Measurements from ENCODE around the gene RBM33.

The RBM33 gene

DNA sequence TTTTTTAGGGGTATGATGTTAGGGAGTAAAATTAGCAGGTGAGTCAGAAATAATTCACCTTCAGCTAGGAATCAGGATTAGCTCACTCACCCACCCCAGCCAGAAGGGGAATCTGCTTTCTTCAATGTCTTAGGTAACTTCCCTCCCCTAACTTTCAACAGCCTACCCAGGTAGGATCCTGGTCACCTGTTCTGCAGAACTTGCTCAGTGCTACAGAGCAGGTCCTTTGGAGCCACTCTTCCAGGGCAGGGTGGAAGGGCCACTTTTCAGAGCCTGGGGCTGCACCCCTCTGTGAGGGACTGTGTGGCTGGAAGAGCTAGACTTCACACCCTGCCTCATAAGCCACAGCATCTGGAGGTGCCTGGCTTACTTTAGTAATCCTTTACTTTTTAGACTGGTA is 109.7 kb downstream of the RBM33 start:
- DNase-seq, result no peak

GRCh38 chr7:155755026-155755425 is 110.6 kb downstream of the RBM33 start:
- DNase-seq, result no peak

GRCh38 chr7:155756322-155756721 is 111.9 kb downstream of the RBM33 start:
- no peak for DNase-seq

DNA sequence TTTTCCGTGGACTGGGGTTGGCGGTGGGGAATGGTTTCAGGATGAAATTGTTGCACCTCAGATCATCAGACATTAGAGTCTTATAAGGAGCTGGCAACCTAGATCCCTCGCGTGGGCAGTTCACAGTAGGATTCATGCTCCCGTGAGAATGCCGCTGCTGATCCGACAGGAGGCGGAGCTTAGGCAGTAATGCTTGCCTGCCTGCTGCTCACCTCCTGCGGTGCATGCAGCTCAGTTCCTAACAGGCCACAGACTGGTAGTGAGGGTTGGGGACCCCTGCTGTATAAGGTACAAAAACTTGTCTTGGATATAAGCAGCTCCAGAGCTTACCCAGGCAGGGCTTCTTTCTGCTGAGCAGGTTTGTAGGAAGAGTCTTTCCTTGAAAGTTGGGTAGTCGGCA is 113.9 kb downstream of the RBM33 start:
- no peak for DNase-seq

GRCh38 chr7:155759740-155760430 is 115.4 kb downstream of the RBM33 start:
- no peak for DNase-seq

- no peak for DNase-seq
Measured at GRCh38 chr7:155761162-155761561, 116.7 kb downstream of the RBM33 start.

DNA sequence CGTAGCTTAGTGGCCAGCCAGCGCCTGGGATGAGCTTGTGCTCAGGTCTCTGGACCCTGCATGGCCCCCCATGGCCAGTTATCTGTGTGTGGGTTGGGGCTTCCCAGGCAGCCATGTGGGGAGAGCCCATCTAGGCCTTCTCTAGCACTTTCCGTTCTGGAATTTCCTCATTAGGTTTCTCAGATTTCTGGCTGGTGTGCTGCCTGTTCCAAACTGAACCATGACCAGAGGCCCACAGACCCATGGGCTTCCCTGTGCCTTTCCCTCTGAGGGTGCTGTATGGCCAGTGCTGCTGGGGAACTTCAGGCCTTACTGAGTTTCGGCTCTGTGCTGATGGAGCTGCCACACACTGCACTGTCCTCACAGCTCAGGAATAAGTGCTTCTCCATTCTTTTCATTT is 117.6 kb downstream of the RBM33 start:
- DNase-seq, result no peak

- DNase-seq, result no peak
Measured at GRCh38 chr7:155762655-155763054, 118.2 kb downstream of the RBM33 start.

GRCh38 chr7:155763122-155763521 is 118.7 kb downstream of the RBM33 start:
- DNase-seq, result no peak

- peak; percentile 53 for DNase-seq
Measured at GRCh38 chr7:155763691-155764437, 119.4 kb downstream of the RBM33 start.

DNA sequence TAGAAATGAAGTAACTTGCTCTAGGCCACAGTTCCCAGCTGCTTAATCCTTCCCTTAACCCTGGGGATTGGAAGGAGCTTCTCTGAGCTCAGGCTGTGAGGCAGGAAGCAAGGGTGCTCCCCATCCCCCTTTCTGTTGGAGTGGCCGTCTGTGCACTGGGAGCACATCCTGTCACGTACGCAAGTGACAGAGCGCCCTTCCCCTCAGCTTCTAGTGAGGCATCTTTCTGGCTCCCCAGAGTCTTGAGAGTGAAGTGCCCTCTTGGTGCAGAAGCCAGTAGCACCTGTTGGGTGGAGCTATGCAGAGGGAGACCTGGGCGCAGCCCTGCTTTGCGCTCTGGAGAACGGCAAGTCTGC is 120.0 kb downstream of the RBM33 start:
- peak; percentile 27 for DNase-seq

- DNase-seq, result no peak
Measured at GRCh38 chr7:155765458-155765857, 121.0 kb downstream of the RBM33 start.

GRCh38 chr7:155766386-155766785 is 121.9 kb downstream of the RBM33 start:
- no peak for DNase-seq

GRCh38 chr7:155766966-155767916 is 122.8 kb downstream of the RBM33 start:
- no peak for DNase-seq

DNA sequence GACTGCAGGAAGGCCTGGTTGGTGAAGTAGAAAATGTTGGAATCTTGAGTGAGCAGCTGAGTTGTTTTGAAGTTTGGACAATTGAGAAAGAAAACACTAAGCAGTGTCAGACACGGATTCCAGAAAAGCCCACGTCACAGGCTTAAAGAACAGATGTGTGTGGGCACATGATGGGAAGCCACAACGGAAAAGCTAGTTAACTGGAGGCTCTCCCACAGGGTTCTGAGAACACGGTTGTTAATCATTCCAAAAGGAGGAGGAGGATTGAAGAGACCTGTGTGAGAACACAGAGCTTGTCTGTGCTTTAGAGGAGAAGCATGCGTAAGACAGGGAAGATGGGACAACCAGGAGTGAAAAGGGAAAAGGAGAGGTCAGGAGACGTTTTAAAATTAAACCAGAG is 125.2 kb downstream of the RBM33 start:
- DNase-seq, result no peak

GRCh38 chr7:155770241-155770640 is 125.8 kb downstream of the RBM33 start:
- DNase-seq, result no peak

GRCh38 chr7:155773531-155773930 is 129.1 kb downstream of the RBM33 start:
- no peak for DNase-seq

- no peak for DNase-seq
Measured at GRCh38 chr7:155774947-155775346, 130.5 kb downstream of the RBM33 start.

- DNase-seq, result no peak
Measured at GRCh38 chr7:155775691-155776090, 131.2 kb downstream of the RBM33 start.

DNA sequence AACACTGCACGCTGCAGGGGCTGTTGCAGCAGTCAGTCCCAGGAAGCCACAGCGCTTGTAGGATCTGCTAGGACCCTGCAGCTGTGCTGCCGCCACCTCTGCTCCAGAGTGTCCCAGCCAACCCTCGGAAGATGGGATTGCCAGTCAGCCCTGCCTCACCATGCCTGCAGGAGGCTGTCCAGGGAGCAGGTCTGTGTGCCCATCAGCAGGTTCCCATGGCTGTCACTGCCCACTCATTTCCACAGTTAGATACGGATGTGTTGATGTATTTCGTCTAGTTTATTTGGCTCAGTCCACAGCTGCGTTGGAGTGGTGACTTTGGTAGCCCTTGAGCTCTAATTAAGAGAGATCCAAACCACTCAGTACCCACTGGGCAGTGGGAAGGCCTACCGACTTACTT is 132.1 kb downstream of the RBM33 start:
- no peak for DNase-seq

DNA sequence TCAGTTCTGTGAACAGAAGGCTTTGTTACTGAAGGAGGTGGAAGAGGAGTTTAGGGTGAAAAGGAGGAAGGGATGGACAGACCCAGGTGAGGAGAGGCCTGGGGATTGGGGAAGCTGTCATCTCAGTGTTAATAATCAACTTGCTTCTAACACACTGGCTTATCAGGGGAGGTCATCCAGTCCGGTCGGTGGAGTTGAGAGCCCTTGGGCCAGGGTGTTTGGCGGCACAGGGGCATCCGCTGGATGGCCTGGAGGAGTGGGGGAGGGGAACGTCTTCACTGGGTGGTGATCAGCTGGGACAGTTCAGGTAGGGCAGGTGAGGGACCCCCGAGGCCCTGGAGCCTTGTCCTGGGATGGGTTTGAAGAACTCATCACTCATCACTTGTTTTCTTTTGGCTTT is 133.9 kb downstream of the RBM33 start:
- DNase-seq, result no peak

DNA sequence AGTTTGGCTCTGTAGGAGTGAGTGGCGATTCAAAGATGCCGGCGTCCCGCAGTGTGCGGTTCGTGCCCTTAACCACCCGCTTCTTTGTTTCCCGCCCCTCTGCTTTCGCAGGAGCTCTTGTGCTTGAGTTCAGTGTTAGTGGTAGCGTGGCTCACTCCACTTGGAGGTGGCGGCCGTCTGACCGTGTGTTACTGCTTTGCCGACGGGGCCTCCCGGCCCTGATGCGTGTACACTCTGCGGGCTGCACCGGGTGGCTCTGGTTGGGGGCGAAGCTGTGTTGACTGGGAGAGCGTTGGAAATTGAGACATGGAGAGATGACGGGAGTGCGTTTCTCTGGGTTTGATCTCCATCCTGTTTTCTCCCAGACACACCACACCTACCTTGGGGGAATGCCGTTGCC is 136.4 kb downstream of the RBM33 start:
- no peak for DNase-seq

DNA sequence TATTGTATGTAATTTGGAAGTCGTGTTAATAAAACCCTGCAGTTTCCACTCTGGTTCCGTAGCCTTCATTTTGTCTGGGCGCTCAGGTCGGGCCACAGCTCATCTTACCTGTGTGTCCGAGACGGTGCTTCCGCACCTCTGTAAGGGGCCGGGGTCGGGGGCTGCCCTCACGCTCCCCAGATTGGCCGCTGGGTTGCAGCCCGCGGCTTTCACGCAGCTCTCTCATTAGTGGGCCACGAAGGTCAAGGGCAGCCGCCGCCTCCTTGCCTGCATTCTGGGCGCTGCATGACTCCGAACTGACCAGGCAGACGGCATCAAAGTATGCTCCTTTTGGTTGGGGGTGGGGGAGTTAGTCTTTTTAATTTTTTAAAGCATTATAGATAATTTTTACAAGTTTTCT is 137.0 kb downstream of the RBM33 start:
- no peak for DNase-seq

DNA sequence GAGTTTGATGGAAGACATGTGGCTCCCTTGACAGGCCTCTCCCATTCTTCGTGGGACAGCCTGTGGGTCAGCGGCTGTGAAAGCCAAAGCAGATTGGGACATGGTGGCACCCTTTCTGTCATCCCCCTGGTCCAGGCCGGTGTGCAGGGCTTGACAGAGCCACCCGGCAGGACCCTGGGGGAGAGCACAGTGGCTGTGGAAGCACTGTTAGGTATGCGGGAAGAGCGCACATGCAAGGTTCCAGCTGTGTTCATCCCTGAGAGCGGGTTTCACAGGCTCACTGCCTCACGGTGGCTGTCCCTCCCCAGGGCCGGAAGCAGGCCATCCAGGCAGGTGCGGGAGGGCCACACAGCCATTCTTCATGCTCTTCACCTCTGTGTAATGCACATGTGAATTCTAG is 138.0 kb downstream of the RBM33 start:
- no peak for DNase-seq

Data from activated naive CD4-positive, alpha-beta T cell treated with anti-CD3 and anti-CD28 coated beads, Interleukin-2, amount 50 U/mL, for 16 hours (primary cell).